Spleen (tissue), 7 donors: ENCODE measurements around the gene KRTAP12-1.
"Not testable (repeated sequence)": the region's sequence is repeated elsewhere in the genome, so short reads cannot be mapped to it uniquely, and the experiment has no call there.

Experiments
- POLR2AphosphoS5 ChIP-seq, 3 donors: sonication (generic); formaldehyde crosslinking; IDR thresholded peaks; one replicate each; pipeline ENCODE4 v1.5.1; 2017; ENCODE audit warnings: antibody characterized with exemption in 3 of 3
- TF ChIP-seq, protein P1 (sequence below), 11 experiments: fragments of 200-600 bp in 7 of 11; fragments of 450-650 bp in 4 of 11; sonication (generic) in 4 of 11; IDR thresholded peaks in 8 of 11; conservative IDR thresholded peaks in 3 of 11; 1 replicate in 7 of 11; 2 replicates in 4 of 11; pipeline versions ENCODE4 v1.4.0 to v1.8.0; 2016 to 2021; ENCODE audit warnings: antibody characterized with exemption in 11 of 11, inconsistent platforms in 4 of 11, mild to moderate bottlenecking in 1 of 11
- donor health status: DM: no; HTN: no; CAD: no; lungs with moderate emphysema.
- donor health status: DM: no; HTN: no; CAD: no.
- donor health status: DM: no; HTN: no; CAD: no.

DNA sequence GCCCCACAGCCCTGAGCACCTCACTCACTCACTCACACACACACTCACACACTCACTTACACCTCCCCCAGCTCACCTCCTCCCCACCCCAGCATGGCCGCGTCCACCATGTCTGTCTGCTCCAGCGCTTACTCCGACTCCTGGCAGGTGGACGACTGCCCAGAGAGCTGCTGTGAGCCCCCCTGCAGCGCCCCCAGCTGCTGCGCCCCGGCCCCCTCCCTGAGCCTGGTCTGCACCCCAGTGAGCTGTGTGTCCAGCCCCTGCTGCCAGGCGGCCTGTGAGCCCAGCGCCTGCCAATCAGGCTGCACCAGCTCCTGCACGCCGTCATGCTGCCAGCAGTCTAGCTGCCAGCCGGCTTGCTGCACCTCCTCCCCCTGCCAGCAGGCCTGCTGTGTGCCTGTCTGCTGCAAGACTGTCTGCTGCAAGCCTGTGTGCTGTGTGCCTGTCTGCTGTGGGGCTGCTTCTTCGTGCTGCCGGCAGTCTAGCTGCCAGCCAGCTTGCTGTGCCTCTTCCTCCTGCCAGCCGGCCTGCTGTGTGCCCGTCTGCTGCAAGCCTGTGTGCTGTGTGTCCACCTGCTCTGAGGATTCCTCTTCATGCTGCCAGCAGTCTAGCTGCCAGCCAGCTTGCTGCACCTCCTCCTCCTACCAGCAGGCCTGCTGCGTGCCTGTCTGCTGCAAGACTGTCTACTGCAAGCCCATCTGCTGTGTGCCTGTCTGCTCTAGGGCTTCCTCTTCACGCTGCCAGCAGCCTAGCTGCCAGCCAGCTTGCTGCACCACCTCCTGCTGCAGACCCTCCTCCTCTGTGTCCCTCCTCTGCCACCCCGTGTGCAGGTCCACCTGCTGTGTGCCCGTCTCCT, 35.4 kb downstream of the KRTAP12-1 start, which contains the start of gene KRTAP10-11:
- TF ChIP-seq, protein P1, sequence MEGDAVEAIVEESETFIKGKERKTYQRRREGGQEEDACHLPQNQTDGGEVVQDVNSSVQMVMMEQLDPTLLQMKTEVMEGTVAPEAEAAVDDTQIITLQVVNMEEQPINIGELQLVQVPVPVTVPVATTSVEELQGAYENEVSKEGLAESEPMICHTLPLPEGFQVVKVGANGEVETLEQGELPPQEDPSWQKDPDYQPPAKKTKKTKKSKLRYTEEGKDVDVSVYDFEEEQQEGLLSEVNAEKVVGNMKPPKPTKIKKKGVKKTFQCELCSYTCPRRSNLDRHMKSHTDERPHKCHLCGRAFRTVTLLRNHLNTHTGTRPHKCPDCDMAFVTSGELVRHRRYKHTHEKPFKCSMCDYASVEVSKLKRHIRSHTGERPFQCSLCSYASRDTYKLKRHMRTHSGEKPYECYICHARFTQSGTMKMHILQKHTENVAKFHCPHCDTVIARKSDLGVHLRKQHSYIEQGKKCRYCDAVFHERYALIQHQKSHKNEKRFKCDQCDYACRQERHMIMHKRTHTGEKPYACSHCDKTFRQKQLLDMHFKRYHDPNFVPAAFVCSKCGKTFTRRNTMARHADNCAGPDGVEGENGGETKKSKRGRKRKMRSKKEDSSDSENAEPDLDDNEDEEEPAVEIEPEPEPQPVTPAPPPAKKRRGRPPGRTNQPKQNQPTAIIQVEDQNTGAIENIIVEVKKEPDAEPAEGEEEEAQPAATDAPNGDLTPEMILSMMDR (IDR thresholded peaks at IDR 0.05 in 8 of 11, conservative IDR thresholded peaks at IDR 0.05 in 3 of 11), result not testable (repeated sequence)
- TF ChIP-seq POLR2AphosphoS5 (IDR thresholded peaks at IDR 0.05), result not testable (repeated sequence)
